OCI-LY3 (cell line): ENCODE results near the gene CSRP3.

ENCODE experiments used
- H2AFZ ChIP-seq: fragments of 200-600, 300-600 bp; shearing (Covaris generic); 2 replicates; pipeline ENCODE4 v1.6.0; 2014; ENCODE audit warnings: antibody characterized with exemption, low read depth, low read length
- H3K27ac ChIP-seq: fragments of 200-600, 300-600 bp; sonication (generic); 2 replicates; pipeline ENCODE4 v1.5.1; 2014; ENCODE audit warnings: mild to moderate bottlenecking, low read length, moderate library complexity, mixed read lengths
- H3K27me3 ChIP-seq: fragments of 200-600, 300-600 bp; sonication (generic); 2 replicates; pipeline ENCODE4 v1.6.1; 2014; ENCODE audit warnings: low read depth, low read length, mixed read lengths
- H3K36me3 ChIP-seq: fragments of 200-600, 300-600 bp; sonication (generic); replicated peaks from 2 replicates; pipeline ENCODE3; 2014; ENCODE audit warnings: low read depth, low read length, mixed read lengths
- H3K4me1 ChIP-seq: fragments of 300-600, 200-600 bp; sonication (generic); 2 replicates; pipeline ENCODE4 v1.6.1; 2014; ENCODE audit warnings: low read length, mixed read lengths
- H3K4me2 ChIP-seq: fragments of 200-600, 300-600 bp; sonication (generic); 2 replicates; pipeline ENCODE4 v1.6.1; 2014; ENCODE audit warnings: low read length, mixed read lengths
- H3K4me3 ChIP-seq: fragments of 300-600, 200-600 bp; sonication (generic); 2 replicates; pipeline ENCODE4 v1.5.1; 2014; ENCODE audit warnings: antibody characterized with exemption, mild to moderate bottlenecking, low read length, moderate library complexity
- H3K79me2 ChIP-seq: fragments of 300-600, 200-600 bp; shearing (Covaris generic); 2 replicates; pipeline ENCODE4 v1.6.1; 2014; ENCODE audit warnings: mild to moderate bottlenecking, low read length, mixed read lengths
- H3K9ac ChIP-seq: fragments of 300-600, 200-600 bp; shearing (Covaris generic); 2 replicates; pipeline ENCODE4 v1.6.0; 2014; ENCODE audit warnings: mild to moderate bottlenecking, low read length, moderate library complexity
- H3K9me3 ChIP-seq: fragments of 200-600, 300-600 bp; shearing (Covaris generic); 2 replicates; pipeline ENCODE4 v1.6.1; 2014; ENCODE audit warnings: low read length, mixed read lengths; ENCODE audit not compliant: insufficient read depth
- H4K20me1 ChIP-seq: fragments of 200-600, 300-600 bp; sonication (generic); 2 replicates; pipeline ENCODE4 v1.6.1; 2016; ENCODE audit warnings: low read length, mixed read lengths; ENCODE audit not compliant: insufficient read depth
- CTCF ChIP-seq: fragments of 200-600, 300-600 bp; sonication (generic); IDR thresholded peaks from 2 replicates; pipeline ENCODE4 v1.5.1; 2014; ENCODE audit warnings: antibody characterized with exemption, low read length, low read depth
- EZH2phosphoT487 ChIP-seq: fragments of 200-600 bp; shearing (Covaris generic); IDR thresholded peaks from 2 replicates; pipeline ENCODE4 v1.6.1; 2018; ENCODE audit warnings: antibody characterized with exemption, mixed run types, low read depth

Gene CSRP3

GRCh38 chr11:19164881-19165280, 36.9 kb downstream of the CSRP3 start:
- Histone ChIP-seq H3K4me2 (no peak overlapping the region), H3K79me2 (no peaks in the 10 kb centered on the region), H2AFZ (no peak overlapping the region), H3K4me3 (no peak overlapping the region), H3K9me3 (no peaks in the 10 kb centered on the region), H3K27ac (no peak overlapping the region), H4K20me1 (no peaks in the 10 kb centered on the region), H3K9ac (no peak overlapping the region), H3K4me1 (no peaks in the 10 kb centered on the region), H3K36me3 (peaks cover 36% of the 10 kb centered on the region), H3K27me3 (no peaks in the 10 kb centered on the region)
- TF ChIP-seq EZH2phosphoT487 = no peak
- no peak for TF ChIP-seq CTCF

GRCh38 chr11:19164230-19164855, 37.4 kb downstream of the CSRP3 start:
- peaks cover 38% of the 10 kb centered on the region for H3K36me3 ChIP-seq

GRCh38 chr11:19163617-19164016, 38.2 kb downstream of the CSRP3 start:
- no peak overlapping the region for H3K9ac ChIP-seq
- H3K4me3 ChIP-seq = no peak overlapping the region
- no peaks in the 10 kb centered on the region for H3K9me3 ChIP-seq
- H3K4me2 ChIP-seq = no peak overlapping the region
- H3K4me1 ChIP-seq = no peaks in the 10 kb centered on the region
- no peak overlapping the region for H2AFZ ChIP-seq
- no peak for TF ChIP-seq CTCF
- no peak for TF ChIP-seq EZH2phosphoT487
- peaks cover 37% of the 10 kb centered on the region for H3K36me3 ChIP-seq
- no peaks in the 10 kb centered on the region for H3K79me2 ChIP-seq
- no peaks in the 10 kb centered on the region for H4K20me1 ChIP-seq
- no peaks in the 10 kb centered on the region for H3K27me3 ChIP-seq
- H3K27ac ChIP-seq = no peak overlapping the region

More at GRCh38 chr11:19164230-19164855, 37.4 kb downstream of the CSRP3 start:
- Histone ChIP-seq H2AFZ (no peak overlapping the region), H3K9me3 (no peaks in the 10 kb centered on the region), H4K20me1 (no peaks in the 10 kb centered on the region), H3K4me3 (no peak overlapping the region), H3K79me2 (no peaks in the 10 kb centered on the region), H3K4me1 (no peaks in the 10 kb centered on the region), H3K27ac (no peak overlapping the region), H3K9ac (no peak overlapping the region), H3K27me3 (no peaks in the 10 kb centered on the region), H3K4me2 (no peak overlapping the region)
- TF ChIP-seq CTCF (no peak), EZH2phosphoT487 (no peak)

GRCh38 chr11:19162951-19163505, 38.8 kb downstream of the CSRP3 start:
- no peak overlapping the region for H3K27ac ChIP-seq
- H3K27me3 ChIP-seq = no peaks in the 10 kb centered on the region
- H3K79me2 ChIP-seq = no peaks in the 10 kb centered on the region
- H3K9ac ChIP-seq = no peak overlapping the region
- H3K4me1 ChIP-seq = no peaks in the 10 kb centered on the region
- no peaks in the 10 kb centered on the region for H3K9me3 ChIP-seq
- no peaks in the 10 kb centered on the region for H4K20me1 ChIP-seq
- H3K4me2 ChIP-seq = no peak overlapping the region
- no peak overlapping the region for H3K4me3 ChIP-seq
- TF ChIP-seq EZH2phosphoT487 = no peak
- no peak for TF ChIP-seq CTCF
- H3K36me3 ChIP-seq = peaks cover 32% of the 10 kb centered on the region
- H2AFZ ChIP-seq = no peak overlapping the region
